ENCODE data around the gene RBMS3.
"Not testable (repeated sequence)": the region's sequence is repeated elsewhere in the genome, so short reads cannot be mapped to it uniquely, and the experiment has no call there.

Gene RBMS3

GRCh38 chr3:29313981-29314726 is 33.3 kb downstream of the RBMS3 start:
- H3K27me3 ChIP-seq (ENCODE audit: low read depth, low read length) = no peaks in the 10 kb centered on the region
- H3K4me3 ChIP-seq (ENCODE audit: low read depth in 1 of 2, low read length in 2 of 2) = no peak overlapping the region
- no peaks in the 10 kb centered on the region for H3K9me3 ChIP-seq (ENCODE audit: control insufficient read depth in 1 of 2, low read length in 2 of 2)
- H3K36me3 ChIP-seq (ENCODE audit: control insufficient read depth in 1 of 2, insufficient read depth in 2 of 2, low read length in 2 of 2) = no peaks in the 10 kb centered on the region
- H3K27ac ChIP-seq (ENCODE audit: low read length) = no peak overlapping the region
- H3K4me1 ChIP-seq (ENCODE audit: control insufficient read depth in 1 of 2, insufficient read depth in 2 of 2, low read length in 2 of 2) = peaks cover 0 to 32% of the 10 kb centered on the region in 2 donors

DNA sequence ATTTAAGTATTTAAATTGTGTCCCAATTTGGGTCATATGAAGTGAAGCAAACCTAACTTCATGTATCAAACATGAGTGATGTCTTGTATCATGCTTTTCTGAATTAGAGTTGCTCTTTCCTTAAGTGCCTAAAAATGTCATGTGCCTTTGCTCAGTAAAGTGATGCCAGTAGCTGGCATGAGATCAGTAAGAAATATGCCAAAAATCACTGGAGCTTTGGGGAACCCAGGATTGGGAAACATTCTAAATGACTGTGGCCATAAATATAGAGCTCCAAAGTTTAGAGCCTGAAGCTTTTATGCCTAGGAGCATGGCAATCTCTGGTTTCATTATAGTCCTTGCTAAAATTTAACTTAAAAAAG is 33.8 kb downstream of the RBMS3 start:
- Histone ChIP-seq H3K4me1 (ENCODE audit: control insufficient read depth in 1 of 2, insufficient read depth in 2 of 2, low read length in 2 of 2) (peaks cover 0 to 32% of the 10 kb centered on the region in 2 donors), H3K27ac (ENCODE audit: low read length) (no peak overlapping the region), H3K4me3 (ENCODE audit: low read depth in 1 of 2, low read length in 2 of 2) (no peak overlapping the region), H3K27me3 (ENCODE audit: low read depth, low read length) (no peaks in the 10 kb centered on the region), H3K9me3 (ENCODE audit: control insufficient read depth in 1 of 2, low read length in 2 of 2) (no peaks in the 10 kb centered on the region), H3K36me3 (ENCODE audit: control insufficient read depth in 1 of 2, insufficient read depth in 2 of 2, low read length in 2 of 2) (no peaks in the 10 kb centered on the region)

- Histone ChIP-seq H3K36me3 (ENCODE audit: control insufficient read depth in 1 of 2, insufficient read depth in 2 of 2, low read length in 2 of 2) (no peaks in the 10 kb centered on the region), H3K4me3 (ENCODE audit: low read depth in 1 of 2, low read length in 2 of 2) (no peak overlapping the region), H3K4me1 (ENCODE audit: control insufficient read depth in 1 of 2, insufficient read depth in 2 of 2, low read length in 2 of 2) (peaks cover 0 to 31% of the 10 kb centered on the region in 2 donors), H3K27me3 (ENCODE audit: low read depth, low read length) (no peaks in the 10 kb centered on the region), H3K27ac (ENCODE audit: low read length) (no peak overlapping the region), H3K9me3 (ENCODE audit: control insufficient read depth in 1 of 2, low read length in 2 of 2) (no peaks in the 10 kb centered on the region)
Observed at GRCh38 chr3:29317659-29318173, 36.8 kb downstream of the RBMS3 start.

GRCh38 chr3:29318251-29318650 is 37.4 kb downstream of the RBMS3 start:
- Histone ChIP-seq H3K4me1 (ENCODE audit: control insufficient read depth in 1 of 2, insufficient read depth in 2 of 2, low read length in 2 of 2) (peaks cover 0 to 26% of the 10 kb centered on the region in 2 donors), H3K36me3 (ENCODE audit: control insufficient read depth in 1 of 2, insufficient read depth in 2 of 2, low read length in 2 of 2) (no peaks in the 10 kb centered on the region), H3K9me3 (ENCODE audit: control insufficient read depth in 1 of 2, low read length in 2 of 2) (no peaks in the 10 kb centered on the region), H3K27ac (ENCODE audit: low read length) (no peak overlapping the region), H3K4me3 (ENCODE audit: low read depth in 1 of 2, low read length in 2 of 2) (no peak overlapping the region), H3K27me3 (ENCODE audit: low read depth, low read length) (no peaks in the 10 kb centered on the region)

DNA sequence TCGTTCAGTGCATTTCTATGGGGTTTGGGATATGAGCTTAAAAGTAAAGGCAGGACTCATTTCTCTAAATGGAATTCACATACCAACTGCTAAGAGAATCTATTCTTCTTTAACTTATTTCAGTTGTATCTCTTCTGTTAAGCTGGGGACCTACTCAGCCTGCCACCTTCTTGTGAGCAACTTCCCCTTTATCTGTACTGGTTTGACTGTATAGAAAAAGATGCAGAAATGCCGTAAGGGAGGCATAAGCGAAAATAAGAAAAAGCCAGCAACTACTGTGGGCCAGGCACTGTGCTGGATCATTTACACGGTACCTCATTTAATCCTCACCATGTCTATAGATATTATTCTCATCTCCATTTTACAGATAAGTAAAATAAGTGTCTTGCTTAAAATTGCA is 38.4 kb downstream of the RBMS3 start:
- no peaks in the 10 kb centered on the region for H3K36me3 ChIP-seq (ENCODE audit: control insufficient read depth in 1 of 2, insufficient read depth in 2 of 2, low read length in 2 of 2)
- H3K27me3 ChIP-seq (ENCODE audit: low read depth, low read length) = no peaks in the 10 kb centered on the region
- peaks cover 0 to 19% of the 10 kb centered on the region in 2 donors for H3K4me1 ChIP-seq (ENCODE audit: control insufficient read depth in 1 of 2, insufficient read depth in 2 of 2, low read length in 2 of 2)
- no peak overlapping the region for H3K4me3 ChIP-seq (ENCODE audit: low read depth in 1 of 2, low read length in 2 of 2)
- H3K27ac ChIP-seq (ENCODE audit: low read length) = no peak overlapping the region
- no peaks in the 10 kb centered on the region for H3K9me3 ChIP-seq (ENCODE audit: control insufficient read depth in 1 of 2, low read length in 2 of 2)

DNA sequence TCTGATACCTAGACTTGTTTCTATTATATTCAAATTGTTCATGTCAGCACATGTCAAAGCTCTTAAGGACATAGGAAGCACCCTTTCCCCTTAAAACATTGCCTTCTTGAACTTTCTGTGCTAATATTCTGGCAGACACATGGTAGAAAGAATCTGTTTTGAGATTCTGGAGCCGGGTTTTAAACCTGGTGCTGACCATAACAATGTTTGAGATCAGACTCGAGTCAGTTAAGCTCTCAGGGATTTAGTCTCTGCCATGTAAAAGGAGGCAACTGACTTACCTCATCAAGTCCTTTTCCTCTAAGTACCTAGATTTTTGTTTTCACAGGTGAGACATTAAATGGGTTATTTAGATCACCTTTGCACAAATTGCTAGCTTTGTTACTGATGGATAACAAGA is 38.9 kb downstream of the RBMS3 start:
- H3K9me3 ChIP-seq (ENCODE audit: control insufficient read depth in 1 of 2, low read length in 2 of 2) = no peaks in the 10 kb centered on the region
- H3K4me1 ChIP-seq (ENCODE audit: control insufficient read depth in 1 of 2, insufficient read depth in 2 of 2, low read length in 2 of 2) = peaks cover 0 to 16% of the 10 kb centered on the region in 2 donors
- H3K27me3 ChIP-seq (ENCODE audit: low read depth, low read length) = no peaks in the 10 kb centered on the region
- H3K4me3 ChIP-seq (ENCODE audit: low read depth in 1 of 2, low read length in 2 of 2) = no peak overlapping the region
- H3K36me3 ChIP-seq (ENCODE audit: control insufficient read depth in 1 of 2, insufficient read depth in 2 of 2, low read length in 2 of 2) = no peaks in the 10 kb centered on the region
- no peak overlapping the region for H3K27ac ChIP-seq (ENCODE audit: low read length)

DNA sequence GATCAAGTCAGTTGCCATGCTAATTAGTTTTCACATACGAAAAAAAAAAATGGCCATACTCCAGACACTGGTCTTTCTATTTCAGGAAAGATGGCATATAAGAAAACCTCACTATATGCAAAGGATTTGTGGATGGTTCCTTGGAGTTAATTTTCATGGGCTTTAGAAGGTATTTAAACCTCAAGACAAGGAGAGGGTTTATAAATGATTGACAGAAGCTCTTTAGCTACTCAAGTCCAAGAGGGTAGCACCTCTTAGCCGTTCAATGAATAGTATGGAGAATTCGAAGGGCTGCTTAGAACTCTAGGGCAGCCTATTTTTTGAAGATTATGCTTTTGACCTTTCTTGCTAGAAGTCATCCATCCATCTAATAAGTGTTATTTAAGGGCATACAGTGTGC is 41.7 kb downstream of the RBMS3 start:
- Histone ChIP-seq H3K36me3 (ENCODE audit: control insufficient read depth in 1 of 2, insufficient read depth in 2 of 2, low read length in 2 of 2) (no peaks in the 10 kb centered on the region), H3K27me3 (ENCODE audit: low read depth, low read length) (no peaks in the 10 kb centered on the region), H3K4me1 (ENCODE audit: control insufficient read depth in 1 of 2, insufficient read depth in 2 of 2, low read length in 2 of 2) (peaks cover 0 to 16% of the 10 kb centered on the region in 2 donors), H3K9me3 (ENCODE audit: control insufficient read depth in 1 of 2, low read length in 2 of 2) (no peaks in the 10 kb centered on the region), H3K4me3 (ENCODE audit: low read depth in 1 of 2, low read length in 2 of 2) (no peak overlapping the region), H3K27ac (ENCODE audit: low read length) (no peak overlapping the region)

DNA sequence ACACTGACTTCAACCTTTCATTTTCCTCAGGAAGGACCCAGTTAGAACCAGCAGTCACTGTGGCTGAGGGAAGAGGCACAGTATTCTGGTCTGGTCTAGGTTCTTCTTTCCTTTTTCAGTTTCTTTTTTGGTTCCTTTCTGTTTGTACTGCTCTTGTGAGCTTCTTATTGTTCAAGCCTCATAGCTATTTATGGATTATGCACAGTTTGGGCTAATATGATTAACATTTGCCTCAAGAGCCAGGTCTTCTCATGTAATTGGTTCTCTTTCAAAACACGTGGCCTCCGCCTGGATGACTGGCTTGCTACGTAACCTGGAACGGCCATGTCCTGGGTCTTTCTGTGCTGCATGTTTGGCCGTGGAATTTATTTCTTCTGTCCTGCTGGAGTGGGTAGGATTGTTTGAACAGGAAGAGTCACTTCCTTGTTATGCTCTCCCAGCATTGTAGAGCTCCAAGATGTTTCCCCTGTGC is 43.3 kb downstream of the RBMS3 start:
- H3K4me1 ChIP-seq (ENCODE audit: control insufficient read depth in 1 of 2, insufficient read depth in 2 of 2, low read length in 2 of 2) = peaks cover 0 to 13% of the 10 kb centered on the region in 2 donors
- no peaks in the 10 kb centered on the region for H3K36me3 ChIP-seq (ENCODE audit: control insufficient read depth in 1 of 2, insufficient read depth in 2 of 2, low read length in 2 of 2)
- H3K27ac ChIP-seq (ENCODE audit: low read length) = peak overlapping the region; percentile 74
- no peaks in the 10 kb centered on the region for H3K9me3 ChIP-seq (ENCODE audit: control insufficient read depth in 1 of 2, low read length in 2 of 2)
- peak overlapping the region; percentile 33 to 40 for H3K4me3 ChIP-seq (ENCODE audit: low read depth in 1 of 2, low read length in 2 of 2)
- H3K27me3 ChIP-seq (ENCODE audit: low read depth, low read length) = no peaks in the 10 kb centered on the region

DNA sequence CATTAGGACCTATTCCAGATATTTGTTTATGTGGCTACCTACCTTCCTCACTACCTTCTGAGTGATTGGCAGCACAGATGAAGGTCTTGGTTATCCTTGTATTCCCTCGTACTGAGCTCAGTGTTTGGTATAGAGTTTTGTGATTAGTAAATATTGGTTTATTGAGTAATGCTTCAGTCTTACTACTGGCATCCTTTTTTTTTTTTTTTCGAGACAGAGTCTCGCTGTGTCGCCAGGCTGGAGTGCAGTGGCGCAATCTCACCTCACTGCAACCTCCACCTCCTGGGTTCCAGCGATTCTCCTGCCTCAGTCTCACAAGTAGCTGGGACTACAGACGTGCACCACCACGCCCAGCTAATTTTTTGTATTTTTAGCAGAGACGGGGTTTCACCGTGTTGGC is 45.7 kb downstream of the RBMS3 start:
- H3K4me3 ChIP-seq (ENCODE audit: low read depth in 1 of 2, low read length in 2 of 2); H3K36me3 ChIP-seq (ENCODE audit: control insufficient read depth in 1 of 2, insufficient read depth in 2 of 2, low read length in 2 of 2); H3K27me3 ChIP-seq (ENCODE audit: low read depth, low read length); H3K27ac ChIP-seq (ENCODE audit: low read length); H3K9me3 ChIP-seq (ENCODE audit: control insufficient read depth in 1 of 2, low read length in 2 of 2): not testable (repeated sequence)
- H3K4me1 ChIP-seq (ENCODE audit: control insufficient read depth in 1 of 2, insufficient read depth in 2 of 2, low read length in 2 of 2) = peaks cover 0 to 18% of the 10 kb centered on the region in 2 donors

DNA sequence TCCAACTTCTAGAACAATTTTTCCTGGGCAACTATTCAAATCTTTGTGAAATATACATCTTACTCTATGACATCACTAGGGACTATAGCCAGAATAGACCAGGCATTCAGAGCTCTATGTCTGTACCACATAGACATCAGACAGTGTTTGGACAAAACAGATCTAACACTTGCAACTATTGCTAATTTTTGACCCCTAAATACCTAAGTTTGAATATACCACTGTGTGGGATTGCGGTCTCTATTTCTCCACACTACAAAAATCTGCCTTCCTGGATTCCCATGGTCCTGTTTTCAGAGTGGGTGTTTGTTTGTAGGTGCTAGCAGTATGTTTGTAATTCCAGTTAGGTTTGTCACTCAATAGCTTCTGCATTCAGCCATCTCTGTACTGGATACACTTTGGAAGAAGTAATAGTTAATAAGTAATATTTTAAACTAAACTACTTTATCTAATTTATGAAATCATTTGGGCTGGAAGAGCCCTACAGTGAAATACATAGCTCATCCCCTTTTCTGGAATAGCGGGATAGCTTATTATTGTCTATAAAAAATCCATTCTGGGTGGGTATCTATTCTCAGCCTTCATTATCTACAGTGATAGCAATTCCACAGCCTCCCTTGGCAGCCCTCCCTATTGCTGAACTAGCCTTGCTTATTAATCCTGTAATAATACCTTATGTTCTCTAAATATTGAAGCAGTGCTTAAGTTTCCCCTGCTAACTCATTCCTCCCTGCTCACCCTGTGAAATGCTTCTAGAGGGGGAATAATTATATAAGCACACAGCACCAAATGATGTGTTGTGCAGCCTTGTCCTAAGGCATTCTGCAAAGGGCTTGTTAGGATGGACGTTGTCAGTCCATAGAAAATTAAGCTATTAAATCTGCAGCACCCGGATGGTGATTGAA is 49.4 kb downstream of the RBMS3 start:
- Histone ChIP-seq H3K36me3 (ENCODE audit: control insufficient read depth in 1 of 2, insufficient read depth in 2 of 2, low read length in 2 of 2) (no peaks in the 10 kb centered on the region), H3K27ac (ENCODE audit: low read length) (no peak overlapping the region), H3K4me3 (ENCODE audit: low read depth in 1 of 2, low read length in 2 of 2) (no peak overlapping the region), H3K4me1 (ENCODE audit: control insufficient read depth in 1 of 2, insufficient read depth in 2 of 2, low read length in 2 of 2) (peaks cover 5 to 34% of the 10 kb centered on the region in 2 donors), H3K27me3 (ENCODE audit: low read depth, low read length) (no peaks in the 10 kb centered on the region), H3K9me3 (ENCODE audit: control insufficient read depth in 1 of 2, low read length in 2 of 2) (no peaks in the 10 kb centered on the region)

GRCh38 chr3:29331035-29331434 is 50.2 kb downstream of the RBMS3 start:
- H3K4me3 ChIP-seq (ENCODE audit: low read depth in 1 of 2, low read length in 2 of 2) = no peak overlapping the region
- H3K4me1 ChIP-seq (ENCODE audit: control insufficient read depth in 1 of 2, insufficient read depth in 2 of 2, low read length in 2 of 2) = peaks cover 5 to 39% of the 10 kb centered on the region in 2 donors
- H3K27me3 ChIP-seq (ENCODE audit: low read depth, low read length) = no peaks in the 10 kb centered on the region
- no peaks in the 10 kb centered on the region for H3K36me3 ChIP-seq (ENCODE audit: control insufficient read depth in 1 of 2, insufficient read depth in 2 of 2, low read length in 2 of 2)
- peak overlapping the region; percentile 43 for H3K27ac ChIP-seq (ENCODE audit: low read length)
- H3K9me3 ChIP-seq (ENCODE audit: control insufficient read depth in 1 of 2, low read length in 2 of 2) = no peaks in the 10 kb centered on the region
